Mucosa of descending colon (tissue), 3 donors: ENCODE measurements around the gene PKNOX2. TPM values are rescaled to one million over a fixed set of nuclear protein-coding genes. Genes with fewer than 3 reads are reported as not detected.

Experiments used
- ATAC-seq: fragments of 200-7000 bp; cut with Tn5 transposase; one replicate; pipeline ENCODE4 v1.9.1; 2020; ENCODE audit warnings: mild to moderate bottlenecking, moderate library complexity
- DNase-seq, 3 donors: peaks; one replicate each; pipeline ENCODE4 v3.0.0-alpha.2; 2020
- H3K36me3 ChIP-seq: fragments of 200-600 bp; one replicate; pipeline ENCODE4 v1.8.0; 2021; ENCODE audit warnings: low read depth, mild to moderate bottlenecking
- H3K4me1 ChIP-seq: fragments of 200-600 bp; one replicate; pipeline ENCODE4 v1.8.0; 2021; ENCODE audit warnings: low read depth, mild to moderate bottlenecking
- H3K4me3 ChIP-seq: fragments of 200-600 bp; one replicate; pipeline ENCODE4 v1.8.0; 2021; ENCODE audit warnings: mild to moderate bottlenecking
- H3K9me3 ChIP-seq: fragments of 200-600 bp; one replicate; pipeline ENCODE4 v1.8.0; 2021; ENCODE audit warnings: mild to moderate bottlenecking
- CTCF ChIP-seq: fragments of 200-600 bp; IDR thresholded peaks from one replicate; pipeline ENCODE4 v1.8.0; 2022; ENCODE audit warnings: antibody characterized with exemption, mild to moderate bottlenecking
- intact Hi-C, 2 donors: fragments of 100-400 bp; cut with DNase I in 1 of 2; cut with micrococcal nuclease in 1 of 2; formaldehyde crosslinking; loops; one replicate each; pipeline versions ENCODE4 v1.11.0 to v1.11.1; 2022; cut with DNase I, micrococcal nuclease
- total RNA-seq, 3 donors: library from RNA; stranded (reverse); fragmentation: NEBNext Ultra II Directional in 2 of 3; extraction: Animal tissue kit (Norgen Biotek cat#: 25700) in 2 of 3; gene quantifications; one replicate each; pipeline versions ENCODE4 v1.2.1 to v1.2.4, GENCODE V29; 2021 to 2023
- donor health status: DM: no; HTN: no; CAD: no; lungs with moderate emphysema.
- donor health status: DM: no; HTN: no; CAD: no.
- donor health status: DM: no; HTN: yes; CAD: no.

The PKNOX2 gene
- total RNA-seq, 3 donors from 2014 or later = 1.5 to 4.0 (median 1.9) TPM

GRCh38 chr11:125228445-125228844 is 63.9 kb downstream of the PKNOX2 start:
- Histone ChIP-seq H3K9me3 (no peaks in the 10 kb centered on the region), H3K36me3 (no peaks in the 10 kb centered on the region), H3K4me3 (no peak overlapping the region), H3K4me1 (no peaks in the 10 kb centered on the region)
- intact Hi-C loops = no loop called here
- TF ChIP-seq CTCF = no peak
- ATAC-seq (no peak), DNase-seq (no peak)

GRCh38 chr11:125228993-125229392 is 64.4 kb downstream of the PKNOX2 start:
- intact Hi-C loops = no loop called here
- H3K9me3 ChIP-seq = no peaks in the 10 kb centered on the region
- no peak for TF ChIP-seq CTCF
- H3K36me3 ChIP-seq = no peaks in the 10 kb centered on the region
- H3K4me3 ChIP-seq = no peak overlapping the region
- no peaks in the 10 kb centered on the region for H3K4me1 ChIP-seq
- no peak for DNase-seq
- no peak for ATAC-seq

- intact Hi-C loops = no loop called here
- ATAC-seq (no peak), DNase-seq (no peak)
- TF ChIP-seq CTCF = no peak
- H3K9me3 ChIP-seq = no peaks in the 10 kb centered on the region
- no peak overlapping the region for H3K4me3 ChIP-seq
- no peaks in the 10 kb centered on the region for H3K36me3 ChIP-seq
- H3K4me1 ChIP-seq = no peaks in the 10 kb centered on the region
These were observed 65.4 kb downstream of the PKNOX2 start for GRCh38 chr11:125229916-125230315.

- DNase-seq = no peak
- no peak for ATAC-seq
- Histone ChIP-seq H3K4me3 (no peak overlapping the region), H3K36me3 (no peaks in the 10 kb centered on the region), H3K4me1 (no peaks in the 10 kb centered on the region), H3K9me3 (no peaks in the 10 kb centered on the region)
- no peak for TF ChIP-seq CTCF
- intact Hi-C loops = no loop called here
These were observed 68.6 kb downstream of the PKNOX2 start for GRCh38 chr11:125233116-125233515.

- no peaks in the 10 kb centered on the region for H3K9me3 ChIP-seq
- no peaks in the 10 kb centered on the region for H3K4me1 ChIP-seq
- no peak overlapping the region for H3K4me3 ChIP-seq
- intact Hi-C loops = no loop called here
- H3K36me3 ChIP-seq = no peaks in the 10 kb centered on the region
- TF ChIP-seq CTCF = no peak
- ATAC-seq (no peak), DNase-seq (no peak)
These were observed 69.3 kb downstream of the PKNOX2 start for GRCh38 chr11:125233736-125234275.

- intact Hi-C loops = no loop called here
- Histone ChIP-seq H3K36me3 (no peaks in the 10 kb centered on the region), H3K4me3 (no peak overlapping the region), H3K4me1 (no peaks in the 10 kb centered on the region), H3K9me3 (no peaks in the 10 kb centered on the region)
- no peak for TF ChIP-seq CTCF
- ATAC-seq (no peak), DNase-seq (no peak)
These were observed 70.5 kb downstream of the PKNOX2 start for GRCh38 chr11:125235071-125235471.
